Activated CD4-positive, CD25-positive, alpha-beta regulatory T cell treated with anti-CD3 and anti-CD28 coated beads, Interleukin-2, amount 50 U/mL, for 24 hours (primary cell): Measurements from ENCODE around the gene ADAMTS1.

Experiments used
- ATAC-seq, 2 donors: fragments of 150-1000 bp; cut with Tn5 transposase; one replicate each; pipeline ENCODE4 v1.10.0; 2021; ENCODE audit warnings: mild to moderate bottlenecking in 1 of 2, moderate library complexity in 1 of 2

The ADAMTS1 gene

GRCh38 chr21:26844258-26845065, 747 bp downstream of the ADAMTS1 start:
- no peak for ATAC-seq

GRCh38 chr21:26843933-26844257, 1.3 kb downstream of the ADAMTS1 start:
- no peak for ATAC-seq

- peak in 1 of 2 donors; percentile 27 for ATAC-seq
Observed at GRCh38 chr21:26842974-26843932, 2.0 kb downstream of the ADAMTS1 start.

GRCh38 chr21:26842300-26842699, 2.9 kb downstream of the ADAMTS1 start:
- no peak for ATAC-seq

GRCh38 chr21:26840912-26841311, 4.3 kb downstream of the ADAMTS1 start:
- ATAC-seq: no peak

- ATAC-seq: no peak
Observed at GRCh38 chr21:26840201-26840600, 5.0 kb downstream of the ADAMTS1 start.

GRCh38 chr21:26837539-26837938, 7.7 kb downstream of the ADAMTS1 start:
- no peak for ATAC-seq

- no peak for ATAC-seq
Observed at GRCh38 chr21:26836528-26836927, 8.7 kb downstream of the ADAMTS1 start.

- no peak for ATAC-seq
Observed at GRCh38 chr21:26835714-26836265, 9.4 kb downstream of the ADAMTS1 start.

- ATAC-seq: no peak
Observed at GRCh38 chr21:26835027-26835713, 10.0 kb downstream of the ADAMTS1 start.

- no peak for ATAC-seq
Observed at GRCh38 chr21:26834181-26834905, 10.9 kb downstream of the ADAMTS1 start.

GRCh38 chr21:26833460-26833939, 11.7 kb downstream of the ADAMTS1 start:
- no peak for ATAC-seq

- ATAC-seq: no peak
Observed at GRCh38 chr21:26833011-26833410, 12.2 kb downstream of the ADAMTS1 start.

GRCh38 chr21:26832546-26832945, 12.7 kb downstream of the ADAMTS1 start:
- no peak for ATAC-seq

- no peak for ATAC-seq
Observed at GRCh38 chr21:26826801-26827200, 18.4 kb downstream of the ADAMTS1 start.

GRCh38 chr21:26820509-26820908, 24.7 kb downstream of the ADAMTS1 start:
- no peak for ATAC-seq

- ATAC-seq: no peak
Observed at GRCh38 chr21:26819740-26820324, 25.4 kb downstream of the ADAMTS1 start.

GRCh38 chr21:26818906-26819305, 26.3 kb downstream of the ADAMTS1 start:
- no peak for ATAC-seq

- no peak for ATAC-seq
Observed at GRCh38 chr21:26815197-26815596, 30.0 kb downstream of the ADAMTS1 start.

GRCh38 chr21:26814386-26814785, 30.8 kb downstream of the ADAMTS1 start:
- no peak for ATAC-seq

GRCh38 chr21:26813426-26813998, 31.7 kb downstream of the ADAMTS1 start:
- no peak for ATAC-seq
